Fibroblast of the conjunctiva (primary cell): ENCODE results near the gene FLCN.
"Not testable (repeated sequence)": the region's sequence is repeated elsewhere in the genome, so short reads cannot be mapped to it uniquely, and the experiment has no call there.

ENCODE experiments used
- DNase-seq: peaks from one replicate; pipeline ENCODE4 v3.0.0-alpha.2; 2010; ENCODE audit warnings: low read depth

The FLCN gene

GRCh38 chr17:17184985-17185757, 51.8 kb downstream of the FLCN start:
- not testable (repeated sequence) for DNase-seq

GRCh38 chr17:17183744-17184143, 53.2 kb downstream of the FLCN start:
- DNase-seq: no peak

- no peak for DNase-seq
Measured at GRCh38 chr17:17182598-17183136, 54.3 kb downstream of the FLCN start.

GRCh38 chr17:17181666-17182597, 55.0 kb downstream of the FLCN start:
- DNase-seq: no peak

GRCh38 chr17:17180741-17181525, 56.0 kb downstream of the FLCN start:
- no peak for DNase-seq

- no peak for DNase-seq
Measured at GRCh38 chr17:17180141-17180603, 56.8 kb downstream of the FLCN start.

DNA sequence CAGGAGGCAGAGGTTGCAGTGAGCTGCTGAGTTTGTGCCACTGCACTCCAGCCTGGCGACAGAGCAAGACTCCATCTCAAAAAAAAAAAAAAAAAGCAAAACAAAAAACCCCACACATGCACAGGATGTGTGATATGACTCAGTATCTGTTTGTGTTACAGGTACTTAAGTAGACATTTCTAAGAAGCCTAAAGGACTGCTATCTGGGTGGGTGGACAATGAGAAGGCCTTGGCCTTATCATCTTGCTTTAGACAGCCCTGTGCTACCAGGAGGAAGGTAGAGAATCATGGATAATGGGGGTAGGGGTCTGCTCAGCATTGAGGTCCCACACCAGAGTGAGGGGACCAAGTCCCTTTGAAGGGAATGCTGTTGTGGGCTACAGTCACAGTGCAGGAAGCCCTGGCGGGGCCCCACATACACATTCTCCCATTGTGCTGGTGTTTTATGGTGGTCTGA, 57.6 kb downstream of the FLCN start:
- DNase-seq: no peak

GRCh38 chr17:17177176-17177575, 59.8 kb downstream of the FLCN start:
- DNase-seq: no peak

DNA sequence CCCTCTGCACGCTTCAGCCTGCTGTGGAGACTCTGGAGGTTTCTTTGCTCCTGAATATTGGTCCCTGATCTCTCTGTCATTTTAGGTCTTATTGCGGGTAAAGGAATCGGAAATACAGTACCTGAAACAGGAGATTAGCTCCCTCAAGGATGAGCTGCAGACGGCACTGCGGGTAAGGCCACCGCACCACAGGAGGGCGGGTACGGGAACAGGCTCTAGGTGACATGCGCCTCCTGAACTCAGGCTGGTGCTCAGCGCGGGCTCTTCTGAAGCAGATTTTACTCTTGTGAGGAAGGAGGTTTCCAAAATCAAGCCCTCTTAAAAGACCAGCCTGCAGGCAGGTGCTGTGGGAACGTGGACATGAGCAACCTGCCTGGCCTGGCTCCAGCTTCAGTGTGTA, 60.6 kb downstream of the FLCN start:
- no peak for DNase-seq

- no peak for DNase-seq
Measured at GRCh38 chr17:17175917-17176316, 61.1 kb downstream of the FLCN start.

DNA sequence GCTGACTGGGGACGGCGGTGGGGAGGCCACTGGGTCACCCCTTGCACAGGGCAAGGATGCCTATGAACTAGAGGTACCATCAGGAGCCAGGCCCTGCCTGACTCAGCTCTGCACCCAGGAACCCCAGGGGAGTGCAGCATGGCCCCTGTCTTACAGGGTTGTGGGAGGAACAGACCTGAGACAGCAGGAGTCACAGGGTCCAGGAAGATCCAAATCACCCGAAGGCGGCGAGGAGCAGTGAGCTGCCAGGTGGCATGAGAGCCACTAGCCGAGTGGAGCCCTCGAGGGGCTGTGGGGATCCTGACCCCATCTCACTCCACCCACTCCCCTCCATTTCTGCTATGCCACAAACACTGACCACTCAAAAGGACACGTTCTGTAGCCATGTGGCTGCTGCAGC, 61.6 kb downstream of the FLCN start:
- no peak for DNase-seq

DNA sequence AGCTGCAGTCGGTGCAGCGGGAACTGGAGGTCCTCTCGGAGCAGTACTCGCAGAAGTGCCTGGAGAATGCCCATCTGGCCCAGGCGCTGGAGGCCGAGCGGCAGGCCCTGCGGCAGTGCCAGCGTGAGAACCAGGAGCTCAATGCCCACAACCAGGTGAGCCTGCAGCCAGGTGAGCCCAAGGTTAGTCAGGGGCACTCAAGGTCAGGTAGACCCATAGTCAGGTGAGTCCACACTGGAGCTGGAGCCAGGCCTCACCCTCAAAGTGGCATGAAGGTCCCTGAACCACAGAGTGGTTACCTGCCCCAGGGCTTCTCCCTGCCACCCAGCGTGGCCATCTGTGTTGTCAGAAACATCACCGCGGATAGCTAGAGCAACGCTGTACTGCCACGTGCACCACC, 63.0 kb downstream of the FLCN start:
- DNase-seq: no peak

DNA sequence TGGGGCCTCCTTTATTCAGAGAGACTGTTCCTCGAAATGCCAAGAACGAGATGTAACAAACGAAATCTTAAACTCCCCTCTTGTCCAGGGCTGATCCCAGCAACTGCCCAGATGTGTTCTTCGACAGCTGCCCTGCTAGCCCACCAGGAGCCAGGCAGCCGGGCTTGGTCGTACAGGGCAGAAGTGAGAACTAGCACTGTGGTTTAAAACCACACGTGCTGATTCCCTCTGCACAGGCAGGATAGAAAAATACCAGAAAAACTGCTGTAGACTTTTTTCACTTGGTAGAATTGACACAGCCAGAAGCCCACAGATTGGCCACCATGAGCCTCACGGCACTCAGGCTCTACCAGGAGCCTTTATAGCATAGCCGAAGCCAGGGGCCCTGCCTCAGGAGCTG, 64.0 kb downstream of the FLCN start:
- DNase-seq: no peak

GRCh38 chr17:17172001-17172939, 64.7 kb downstream of the FLCN start:
- DNase-seq: no peak

GRCh38 chr17:17171186-17171585, 65.8 kb downstream of the FLCN start:
- no peak for DNase-seq

DNA sequence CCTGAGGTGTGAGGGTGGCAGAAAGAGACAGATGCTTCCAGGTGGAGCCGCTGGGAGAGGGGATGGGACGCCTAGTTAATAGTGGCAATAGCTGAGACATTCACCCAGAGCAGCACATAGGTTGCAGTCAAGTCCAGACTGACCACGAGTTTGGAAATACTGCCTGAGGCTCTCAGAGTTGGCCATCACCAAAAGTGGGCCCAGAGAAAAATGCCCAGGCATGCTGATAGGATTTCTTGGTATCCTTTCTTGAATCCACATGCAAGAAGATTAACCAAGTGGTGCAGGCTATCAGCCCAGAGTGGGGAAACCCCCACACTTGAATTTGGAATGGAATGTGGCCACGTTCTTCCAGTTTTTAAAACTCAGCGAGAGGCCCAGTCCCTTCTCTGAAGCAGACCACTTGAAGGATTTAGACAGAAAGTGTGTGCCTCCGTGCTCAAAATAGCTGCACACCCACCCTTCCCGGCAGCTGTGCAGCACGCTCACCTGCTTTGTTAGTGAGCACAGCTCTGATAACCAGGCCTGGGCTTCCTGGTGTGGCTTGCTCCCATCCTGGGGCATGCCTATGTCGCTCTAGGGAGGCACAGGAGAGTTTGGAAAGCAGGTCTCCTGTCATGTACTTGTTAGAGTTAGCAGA, 66.5 kb downstream of the FLCN start:
- no peak for DNase-seq

DNA sequence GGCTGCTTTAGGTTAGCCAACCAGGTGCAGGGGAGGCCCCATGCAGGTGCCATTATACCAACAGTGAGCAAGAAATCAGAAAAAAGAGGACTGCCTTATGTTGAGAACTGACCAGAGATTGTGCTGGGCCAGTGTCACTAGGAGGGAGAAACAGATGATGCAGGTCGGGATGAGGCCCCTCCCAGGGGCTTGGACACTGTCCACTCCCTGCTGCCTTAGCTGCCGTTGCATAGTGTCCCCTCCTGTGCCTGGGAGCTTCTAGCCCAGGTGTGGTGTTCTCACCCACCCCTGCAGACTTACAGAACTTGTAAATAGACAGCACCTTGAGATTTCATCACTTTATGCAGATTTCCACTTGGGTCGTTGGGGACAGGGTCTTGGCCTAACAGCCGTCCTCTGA, 67.6 kb downstream of the FLCN start:
- no peak for DNase-seq

DNA sequence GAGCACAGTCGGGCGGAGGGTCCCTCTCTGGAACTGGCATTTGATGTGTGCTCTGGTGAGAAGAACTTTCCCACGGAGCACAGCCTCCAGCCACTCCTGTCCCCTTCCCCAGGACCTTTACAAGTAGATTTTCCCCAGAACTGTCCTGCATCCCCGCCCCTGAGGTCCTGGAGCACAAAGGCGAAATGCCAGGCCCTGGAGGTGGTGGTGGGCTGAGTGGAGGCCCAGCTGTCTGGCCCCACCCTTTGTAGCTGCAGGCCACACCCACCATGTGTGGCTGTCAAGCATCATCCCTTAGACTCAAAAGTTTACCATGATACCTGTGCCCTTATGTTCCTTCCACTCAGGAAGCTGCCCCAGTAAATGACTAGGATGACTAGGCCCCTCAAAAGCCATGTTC, 68.6 kb downstream of the FLCN start:
- DNase-seq: no peak

- no peak for DNase-seq
Measured at GRCh38 chr17:17167986-17168385, 69.0 kb downstream of the FLCN start.

- no peak for DNase-seq
Measured at GRCh38 chr17:17167356-17167755, 69.6 kb downstream of the FLCN start.
